AG08395 (cell line): Measurements from ENCODE around the gene DISP3.

Experiments used
- DNase-seq: peaks from one replicate; pipeline ENCODE4 v3.0.0; 2012; ENCODE audit warnings: mixed read lengths, low spot score

Gene DISP3

GRCh38 chr1:11514366-11514765, 35.4 kb downstream of the DISP3 start:
- no peak for DNase-seq

- no peak for DNase-seq
Measured at GRCh38 chr1:11515368-11516300, 36.7 kb downstream of the DISP3 start.

DNA sequence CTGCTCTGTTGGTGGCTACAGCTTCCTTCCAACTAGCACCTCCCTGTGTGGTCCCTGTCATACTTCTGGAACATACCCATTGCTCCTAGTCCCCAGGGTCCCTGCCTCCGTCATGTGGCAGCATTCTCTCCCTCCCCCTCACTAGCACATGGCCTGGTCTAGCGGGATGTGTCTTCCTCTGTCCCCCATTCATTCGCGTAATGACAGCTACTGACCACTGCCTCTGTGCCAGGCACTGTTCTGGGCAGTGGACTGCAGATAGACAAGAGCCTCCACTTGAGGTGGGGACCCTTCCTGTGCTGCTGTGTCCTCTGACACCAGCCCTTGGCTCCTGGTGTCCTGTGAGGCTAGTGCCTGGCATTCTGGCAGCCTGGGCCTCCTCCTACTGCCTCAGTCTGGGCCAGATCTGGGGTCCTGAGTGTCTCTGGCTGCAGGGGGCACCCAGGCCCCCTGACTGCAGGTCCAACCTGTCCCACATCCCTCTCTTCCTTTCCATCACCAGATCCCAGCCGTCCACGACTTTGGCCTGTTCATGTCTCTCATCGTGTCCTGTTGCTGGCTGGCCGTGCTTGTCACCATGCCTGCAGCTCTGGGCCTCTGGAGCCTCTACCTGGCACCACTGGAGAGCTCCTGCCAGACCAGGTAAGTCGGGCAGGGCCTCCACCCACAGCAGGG, 38.1 kb downstream of the DISP3 start:
- DNase-seq = no peak

- no peak for DNase-seq
Measured at GRCh38 chr1:11518016-11518701, 39.2 kb downstream of the DISP3 start.

GRCh38 chr1:11518791-11519628, 40.1 kb downstream of the DISP3 start:
- DNase-seq = no peak

DNA sequence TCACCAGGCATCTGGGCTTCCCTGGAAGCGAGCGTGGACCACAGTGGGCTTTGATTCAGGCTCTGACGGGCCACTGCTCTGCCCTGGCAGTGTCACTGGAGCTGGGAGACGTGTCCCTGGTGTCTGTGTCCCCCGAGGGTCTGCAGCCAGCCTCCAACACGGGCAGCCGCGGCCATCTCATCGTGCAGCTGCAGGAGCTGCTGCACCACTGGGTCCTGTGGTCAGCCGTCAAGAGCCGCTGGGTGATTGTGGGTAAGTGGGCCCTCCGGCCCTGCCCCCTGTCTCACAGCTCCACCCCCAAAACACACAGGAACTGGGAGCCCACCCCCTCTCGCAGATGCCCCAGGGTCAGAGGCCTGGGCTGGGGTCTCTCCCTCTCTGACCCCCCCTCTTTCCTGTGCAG, 40.7 kb downstream of the DISP3 start:
- no peak for DNase-seq

DNA sequence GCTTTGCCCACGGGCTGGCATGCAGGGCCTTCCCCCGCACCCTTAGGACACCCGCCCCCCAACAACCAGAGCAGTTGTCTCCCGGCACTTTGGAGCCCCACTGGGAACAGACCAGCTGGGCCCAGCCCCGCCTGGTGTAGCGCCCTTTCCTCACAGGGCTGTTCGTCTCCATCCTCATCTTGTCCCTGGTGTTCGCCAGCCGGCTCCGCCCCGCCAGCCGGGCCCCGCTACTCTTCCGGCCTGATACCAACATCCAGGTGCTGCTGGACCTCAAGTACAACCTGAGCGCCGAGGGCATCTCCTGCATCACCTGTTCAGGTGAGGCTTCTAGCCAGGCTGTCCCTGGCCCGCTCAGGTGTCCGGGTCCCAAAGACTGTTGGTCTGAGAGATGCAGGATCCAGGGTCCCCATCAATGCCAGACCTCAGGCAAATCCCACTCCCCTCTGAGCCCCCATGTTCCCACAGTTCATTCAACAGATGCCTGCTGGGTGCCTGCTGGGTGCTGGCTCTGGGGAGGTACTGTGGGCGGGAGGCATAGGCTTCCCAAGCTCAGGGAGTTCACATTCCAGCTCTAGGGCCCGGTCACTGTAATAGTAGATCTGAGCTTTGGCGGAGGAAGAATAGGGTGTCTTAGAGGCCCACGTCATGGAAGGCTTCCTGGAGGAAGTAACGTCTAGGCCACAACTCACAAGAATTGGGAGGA, 41.7 kb downstream of the DISP3 start:
- DNase-seq = no peak

GRCh38 chr1:11521582-11522399, 42.8 kb downstream of the DISP3 start:
- DNase-seq = no peak

DNA sequence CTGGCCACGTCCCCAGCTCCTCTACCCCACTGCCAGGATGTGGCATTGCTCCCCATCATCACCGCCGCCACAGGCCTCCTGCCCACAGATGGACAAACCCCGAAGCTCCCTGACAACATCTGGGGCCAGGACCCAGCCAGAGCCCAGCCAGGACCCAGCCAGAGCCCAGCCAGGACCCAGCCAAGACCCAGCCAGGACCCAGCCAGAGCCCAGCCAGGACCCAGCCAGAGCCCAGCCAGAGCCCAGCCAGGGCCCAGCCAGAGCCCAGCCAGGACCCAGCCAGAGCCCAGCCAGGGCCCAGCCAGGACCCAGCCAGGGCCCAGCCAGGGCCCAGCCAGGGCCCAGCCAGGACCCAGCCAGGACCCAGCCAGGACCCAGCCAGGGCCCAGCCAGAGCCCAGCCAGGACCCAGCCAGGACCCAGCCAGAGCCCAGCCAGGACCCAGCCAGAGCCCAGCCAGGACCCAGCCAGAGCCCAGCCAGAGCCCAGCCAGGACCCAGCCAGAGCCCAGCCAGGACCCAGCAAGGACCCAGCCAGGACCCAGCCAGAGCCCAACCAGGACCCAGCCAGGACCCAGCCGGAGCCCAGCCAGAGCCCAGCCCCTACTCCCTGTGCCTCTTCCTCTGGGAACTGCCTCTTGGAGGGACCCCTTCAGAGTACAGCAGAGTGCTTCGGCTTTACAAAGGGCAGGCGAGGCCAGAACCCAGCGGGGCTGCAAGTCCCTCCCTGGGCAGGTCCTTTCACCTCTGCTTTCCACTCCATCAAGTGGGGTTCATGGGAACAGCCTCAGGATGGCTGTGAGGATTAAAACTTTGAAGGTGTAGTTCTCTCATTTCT, 43.7 kb downstream of the DISP3 start:
- no peak for DNase-seq

DNA sequence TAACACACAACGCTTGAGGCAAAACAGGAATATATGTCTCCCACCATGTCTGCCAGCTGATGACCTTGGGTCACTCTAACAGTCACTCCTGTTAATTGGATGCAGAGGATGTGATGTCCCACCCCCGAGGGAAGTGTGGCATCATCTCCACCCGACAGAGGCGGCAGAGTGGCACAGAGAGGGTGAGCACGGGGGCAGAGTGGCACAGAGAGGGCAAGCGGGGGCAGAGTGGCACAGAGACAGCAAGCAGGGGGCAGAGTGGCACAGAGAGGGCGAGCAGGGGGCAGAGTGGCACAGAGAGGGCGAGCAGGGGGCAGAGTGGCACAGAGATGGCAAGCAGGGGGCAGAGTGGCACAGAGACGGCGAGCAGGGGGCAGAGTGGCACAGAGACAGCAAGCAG, 44.3 kb downstream of the DISP3 start:
- no peak for DNase-seq

DNA sequence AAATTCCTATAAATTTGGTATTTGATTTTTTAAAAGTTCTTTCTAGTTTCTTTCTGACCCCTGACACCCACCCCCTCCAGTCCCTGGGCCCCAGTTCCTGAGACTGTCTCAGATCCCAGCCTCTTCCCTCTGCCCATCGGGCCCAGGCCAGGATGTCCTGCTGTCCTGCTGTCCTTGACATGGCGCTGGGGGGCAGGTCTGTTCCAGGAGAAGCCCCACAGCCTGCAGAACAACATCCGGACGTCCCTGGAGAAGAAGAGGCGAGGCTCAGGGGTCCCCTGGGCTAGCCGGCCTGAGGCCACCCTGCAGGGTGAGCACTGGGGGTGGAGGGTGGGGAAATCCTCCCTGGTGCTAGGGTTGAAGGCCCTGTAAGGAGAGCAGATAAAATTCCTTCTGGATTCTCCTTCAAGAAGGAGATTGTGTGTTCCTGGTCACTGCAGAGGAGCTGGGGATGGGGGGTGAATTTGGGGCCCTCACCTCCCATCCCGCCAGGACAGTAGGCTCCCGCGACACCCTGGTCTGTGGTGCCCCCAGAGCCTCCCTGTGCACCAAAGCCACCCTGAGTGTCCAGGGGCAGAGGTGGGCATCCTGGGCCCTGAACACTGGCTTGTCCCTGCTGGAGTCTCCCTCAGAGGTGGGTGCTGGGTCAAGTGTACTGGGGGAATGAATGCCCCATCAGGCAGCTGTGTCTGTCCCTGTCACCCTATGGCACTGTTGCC, 45.0 kb downstream of the DISP3 start:
- DNase-seq = no peak

DNA sequence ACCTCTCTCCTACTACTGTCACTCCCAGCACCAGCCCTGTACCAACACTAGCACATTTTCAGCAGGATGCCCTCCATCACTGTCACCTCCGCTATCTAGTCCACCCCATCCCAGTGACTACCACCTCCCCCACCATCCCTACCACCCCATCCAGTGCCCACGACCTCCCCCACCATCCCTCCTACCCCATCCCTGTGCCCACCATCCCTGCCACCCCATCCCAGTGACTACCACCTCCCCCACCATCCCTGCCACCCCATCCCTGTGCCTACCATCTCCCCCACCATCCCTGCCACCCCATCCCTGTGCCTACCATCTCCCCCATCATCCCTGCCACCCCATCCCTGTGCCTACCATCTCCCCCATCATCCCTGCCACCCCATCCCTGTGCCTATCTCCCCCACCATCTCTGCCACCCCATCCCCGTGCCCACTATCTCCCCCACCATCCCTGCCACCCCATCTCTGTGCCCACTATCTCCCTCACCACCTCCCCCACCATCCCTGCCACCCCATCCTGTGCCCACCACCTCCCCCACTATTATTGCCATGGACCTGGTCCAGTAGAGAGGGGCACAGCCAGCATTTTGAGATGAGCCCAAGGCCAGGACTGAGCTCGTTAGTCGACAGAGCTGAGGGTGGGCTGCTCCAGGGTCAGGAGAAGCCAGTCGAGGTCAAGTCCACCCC, 45.7 kb downstream of the DISP3 start:
- no peak for DNase-seq

GRCh38 chr1:11525151-11525505, 46.2 kb downstream of the DISP3 start:
- DNase-seq = no peak

GRCh38 chr1:11525516-11525915, 46.6 kb downstream of the DISP3 start:
- no peak for DNase-seq

DNA sequence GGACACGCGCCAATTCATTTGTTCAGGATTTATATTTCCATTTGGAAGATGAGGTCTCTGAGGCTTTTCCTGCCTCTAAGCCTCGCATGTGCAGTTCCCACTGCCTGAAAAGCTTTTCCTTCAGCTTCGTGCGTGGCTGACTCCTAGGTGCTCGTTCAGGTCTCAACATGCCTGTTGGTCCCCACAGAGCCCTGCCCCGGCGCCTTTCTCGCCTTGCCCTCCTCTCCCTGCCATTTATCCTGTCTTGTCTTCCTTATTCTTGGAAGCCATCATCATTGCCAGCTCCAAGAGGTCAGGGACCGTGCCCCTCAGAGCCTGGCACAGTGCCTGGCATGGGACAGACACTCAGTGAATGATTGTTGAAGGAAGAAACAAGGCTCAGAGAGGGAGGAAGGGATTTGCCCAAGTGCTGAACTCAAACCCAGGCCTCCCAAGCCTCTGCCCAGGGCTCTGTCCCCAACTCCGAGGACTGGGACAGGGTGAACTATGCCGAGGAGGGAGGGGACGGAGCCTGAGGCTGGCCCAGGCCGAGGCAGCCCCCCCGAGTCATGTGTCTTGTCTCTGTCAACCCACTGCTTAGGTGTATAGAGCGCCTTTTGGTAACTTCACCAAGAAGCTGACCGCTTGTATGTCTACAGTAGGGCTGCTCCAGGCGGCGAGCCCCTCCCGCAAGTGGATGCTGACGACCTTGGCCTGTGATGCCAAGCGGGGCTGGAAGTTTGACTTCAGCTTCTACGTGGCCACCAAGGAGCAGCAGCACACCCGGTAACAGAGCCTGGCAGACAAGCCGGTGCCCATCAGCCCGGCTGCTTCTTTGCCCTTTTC, 47.3 kb downstream of the DISP3 start:
- DNase-seq = no peak

DNA sequence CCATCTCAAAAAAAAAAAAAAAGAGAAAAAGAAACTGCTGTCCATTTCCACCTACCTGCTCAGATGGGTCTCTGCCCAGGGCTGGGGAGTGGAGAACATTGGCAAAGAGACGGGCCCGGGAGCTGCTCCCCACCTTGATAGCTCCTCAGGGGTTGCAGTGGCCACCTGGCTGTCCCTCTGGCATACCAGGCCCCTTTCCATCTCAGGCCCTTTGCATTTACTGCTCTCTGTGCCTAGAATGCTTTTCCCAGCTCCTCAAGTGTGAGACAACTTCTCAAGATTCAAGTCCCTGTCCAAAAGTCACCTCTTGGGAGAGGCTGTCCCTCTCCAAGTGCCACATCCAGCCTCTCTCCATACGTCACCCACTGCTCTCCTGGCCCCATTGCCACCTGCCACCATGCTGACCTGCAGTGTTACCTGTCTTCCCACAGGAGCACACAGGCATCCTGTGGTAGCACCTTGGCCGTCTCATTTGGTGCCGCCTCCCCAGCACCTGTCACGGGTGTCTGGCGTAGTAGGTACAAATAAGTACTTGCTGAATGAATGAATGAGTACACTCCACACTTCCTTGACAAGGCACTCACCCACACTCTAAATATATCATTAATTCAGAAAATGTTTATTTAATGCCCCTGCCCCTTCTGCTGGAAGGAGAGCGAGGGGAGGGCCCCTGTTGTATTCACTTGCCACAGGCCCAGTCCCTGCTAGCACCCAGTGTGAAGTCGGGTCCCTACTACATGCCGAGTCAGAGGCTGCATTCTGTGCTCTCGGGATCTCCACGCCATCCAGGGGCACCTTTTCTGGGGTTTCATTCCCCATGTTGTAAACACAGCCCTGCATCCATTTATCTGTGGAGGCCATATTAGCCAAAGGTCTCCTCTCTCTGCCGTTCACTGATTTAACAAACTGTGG, 48.8 kb downstream of the DISP3 start:
- no peak for DNase-seq
